CD4-positive, alpha-beta T cell treated with Interleukin-15 for 1 hour (primary cell): Measurements from ENCODE around the gene USP49.
A peak's percentile ranks its signal among the peaks of the same experiment; 100 is the strongest.

Experiments
- DNase-seq: peaks from one replicate; pipeline ENCODE4 v3.0.0-alpha.2; 2020

The USP49 gene

DNA sequence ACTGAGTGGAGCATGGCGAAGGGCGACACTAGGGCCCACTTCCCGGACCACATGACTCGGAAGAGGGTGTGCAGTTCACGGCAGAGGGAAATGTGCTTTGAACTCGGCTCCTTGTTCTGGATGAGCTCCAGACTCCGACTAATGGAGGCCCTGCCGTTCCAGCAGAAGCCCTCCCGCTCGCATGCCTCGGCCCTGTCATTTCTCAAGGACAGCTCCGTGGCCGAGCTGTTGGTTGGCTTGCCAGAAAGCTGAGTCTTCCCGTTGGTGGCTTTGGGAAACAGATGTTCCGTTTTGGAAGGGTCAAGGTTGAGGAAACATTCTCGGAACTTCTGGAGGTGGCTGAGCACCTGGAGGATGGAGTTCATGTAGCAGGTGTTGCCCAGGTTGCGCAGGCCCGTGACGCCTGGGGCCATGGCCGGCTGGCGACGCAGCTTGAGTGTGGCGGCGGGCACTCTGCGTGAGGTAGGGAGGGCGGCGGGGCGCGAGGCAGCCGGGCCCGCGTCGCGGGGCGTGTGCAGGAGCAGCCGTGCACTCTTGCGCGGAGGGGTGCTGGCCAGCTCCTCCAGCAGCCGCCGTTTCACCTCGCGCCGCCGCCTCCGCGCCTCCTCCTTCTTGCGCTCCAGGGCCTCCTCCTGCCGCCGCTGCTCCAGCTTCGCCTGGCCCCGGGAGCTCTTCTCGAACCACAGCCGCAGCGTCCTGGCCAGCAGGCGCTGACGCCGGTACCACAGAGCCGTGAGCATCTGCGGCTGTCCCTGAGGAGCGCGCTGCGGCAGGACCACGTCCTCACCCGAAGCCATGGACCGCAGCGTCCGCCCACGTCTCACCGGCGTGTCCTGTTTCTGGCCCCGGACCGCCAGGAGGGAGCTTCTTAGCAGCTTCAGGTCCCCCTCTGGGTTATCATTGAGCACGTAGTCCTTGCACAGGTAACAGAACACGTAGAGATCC is 89.1 kb downstream of the USP49 start:
- DNase-seq = no peak

DNA sequence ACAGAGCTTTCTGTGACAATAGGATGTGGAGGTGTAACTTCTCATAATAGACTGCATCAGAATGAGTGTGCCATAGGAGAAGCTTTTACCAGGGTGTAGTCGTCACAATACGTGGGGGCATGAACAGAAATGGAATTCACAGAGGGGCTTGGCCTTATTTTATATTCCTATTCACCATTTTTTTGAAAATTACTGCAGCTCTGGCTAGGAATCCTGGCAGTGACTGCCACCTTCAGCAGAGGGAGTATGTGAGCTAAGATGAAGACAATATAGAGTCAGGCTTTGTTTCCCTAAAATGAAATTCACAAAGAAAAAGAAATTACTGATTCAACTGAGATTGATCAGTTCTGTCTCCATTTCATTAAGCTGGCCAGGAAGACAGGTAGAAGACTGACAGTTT is 93.8 kb downstream of the USP49 start:
- DNase-seq = no peak

DNA sequence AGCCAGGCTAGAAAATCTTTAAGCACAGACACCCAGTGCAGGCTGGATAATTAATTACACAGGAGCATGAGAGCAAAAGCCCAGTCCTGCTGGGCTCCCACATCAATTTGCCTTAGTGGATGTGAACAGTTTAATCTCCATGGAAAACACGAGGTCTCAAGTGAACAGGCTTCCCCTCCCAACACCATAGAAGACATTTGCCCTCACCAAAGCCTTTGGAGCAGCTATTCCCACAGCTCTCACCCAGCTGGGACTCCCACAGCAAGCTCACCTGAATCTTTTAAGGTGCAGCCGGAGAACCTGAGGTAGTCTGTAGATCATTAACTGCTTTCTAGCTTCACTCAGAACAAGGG is 95.6 kb downstream of the USP49 start:
- DNase-seq = no peak

DNA sequence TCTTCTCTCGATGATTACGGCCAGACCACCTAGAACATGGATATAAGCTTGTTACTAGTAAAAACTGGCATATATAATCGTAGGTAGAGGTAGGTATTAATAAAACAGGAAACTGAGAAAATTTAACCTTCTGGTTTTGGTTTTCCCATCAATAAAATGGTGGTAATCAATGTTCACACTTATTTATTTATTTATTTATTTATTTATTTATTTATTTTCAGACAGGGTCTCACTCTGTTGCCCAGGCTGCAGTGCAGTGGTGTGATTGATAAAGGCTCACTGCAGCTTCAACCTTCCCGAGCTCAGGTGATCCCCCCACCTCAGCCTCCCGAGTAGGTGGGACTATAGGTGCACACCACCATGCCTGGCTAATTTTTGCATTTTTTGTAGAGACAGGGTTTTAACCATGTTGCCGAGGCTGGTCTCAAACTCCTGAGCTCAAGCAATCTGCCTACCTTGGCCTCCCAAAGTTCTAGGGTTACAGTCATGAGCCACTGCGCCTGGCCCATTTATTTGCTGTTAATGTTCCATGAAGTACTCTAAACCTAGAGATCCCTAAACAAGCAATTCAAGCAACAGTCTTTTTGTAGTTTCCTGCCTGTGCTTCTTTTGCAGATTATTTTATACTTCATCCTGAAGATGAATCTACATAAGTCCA is 96.1 kb downstream of the USP49 start:
- DNase-seq = no peak

DNA sequence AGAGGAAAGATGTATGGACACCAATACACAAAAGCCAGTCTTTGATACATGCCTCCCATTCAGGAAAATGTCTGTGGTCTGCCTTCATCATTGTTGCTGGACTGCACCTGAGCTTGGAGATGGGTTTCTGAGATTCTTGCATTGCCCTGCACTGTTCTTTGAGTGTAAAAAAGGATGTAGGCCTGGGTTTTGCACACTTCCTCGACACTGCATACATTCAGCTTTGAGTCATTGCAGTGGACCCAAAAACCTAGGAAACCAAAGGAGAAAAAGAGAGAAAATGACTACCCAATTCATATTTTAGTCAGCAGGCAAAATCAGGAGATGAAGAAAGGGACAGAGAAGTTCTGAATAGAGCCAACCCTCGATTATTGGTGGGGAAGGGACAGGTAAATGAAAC is 98.7 kb downstream of the USP49 start:
- DNase-seq = no peak

DNA sequence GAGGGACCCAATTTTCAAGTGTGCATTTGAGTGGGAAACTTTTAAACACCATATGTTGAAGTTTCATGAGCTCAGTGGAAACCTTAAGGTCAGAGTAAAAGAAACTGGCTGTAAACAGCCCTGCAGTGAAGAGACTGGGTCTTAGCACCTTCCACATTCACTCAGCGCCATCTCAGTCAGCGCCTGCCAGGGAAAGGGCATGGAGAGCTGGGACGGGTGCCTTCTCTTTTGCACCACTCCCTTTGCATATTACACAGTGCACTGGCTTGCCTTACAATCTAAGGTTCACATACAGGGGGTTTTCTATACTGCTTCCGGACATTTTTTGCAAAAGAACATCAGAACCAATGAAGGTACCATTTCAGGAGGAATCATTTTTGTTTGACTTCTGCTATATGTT is 103.2 kb downstream of the USP49 start:
- DNase-seq = no peak

DNA sequence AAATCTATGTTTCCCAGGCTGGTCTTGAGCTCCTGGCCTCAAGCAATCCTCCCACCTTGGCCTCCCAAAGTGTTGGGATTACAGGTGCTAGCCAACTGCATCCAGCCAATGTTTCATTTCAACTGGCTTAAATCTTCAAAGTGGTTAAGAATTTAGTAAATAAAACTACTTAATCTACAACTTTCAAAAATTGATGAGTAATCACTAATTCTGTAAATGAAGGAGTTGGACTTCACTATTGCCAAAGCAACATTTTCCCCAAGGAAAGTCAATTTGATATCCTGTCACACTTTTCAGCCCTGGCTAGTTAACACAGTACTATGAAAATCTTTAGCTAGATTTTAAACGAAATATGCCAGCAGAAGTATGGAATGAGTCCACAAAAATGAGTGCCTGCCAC is 103.9 kb downstream of the USP49 start:
- DNase-seq = no peak

DNA sequence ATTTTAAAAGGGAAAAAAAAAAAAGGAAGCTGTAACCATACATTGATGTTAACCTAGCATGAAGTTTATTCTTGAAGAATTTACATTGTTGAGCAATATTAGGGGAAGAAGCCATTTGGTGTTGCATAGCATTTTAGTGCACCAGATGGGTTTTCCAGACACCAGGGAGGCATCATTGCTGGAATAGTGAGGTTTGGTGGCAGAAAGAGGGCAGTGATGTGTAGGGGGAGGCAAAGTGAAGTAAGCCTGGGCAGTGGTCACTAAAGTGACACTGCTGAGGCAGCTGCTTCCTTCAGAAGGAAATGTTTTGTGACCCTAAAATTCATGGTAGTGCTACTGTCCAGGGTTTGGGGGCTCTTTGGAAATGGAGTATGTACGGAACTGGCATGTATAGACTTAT is 105.1 kb downstream of the USP49 start:
- no peak for DNase-seq

DNA sequence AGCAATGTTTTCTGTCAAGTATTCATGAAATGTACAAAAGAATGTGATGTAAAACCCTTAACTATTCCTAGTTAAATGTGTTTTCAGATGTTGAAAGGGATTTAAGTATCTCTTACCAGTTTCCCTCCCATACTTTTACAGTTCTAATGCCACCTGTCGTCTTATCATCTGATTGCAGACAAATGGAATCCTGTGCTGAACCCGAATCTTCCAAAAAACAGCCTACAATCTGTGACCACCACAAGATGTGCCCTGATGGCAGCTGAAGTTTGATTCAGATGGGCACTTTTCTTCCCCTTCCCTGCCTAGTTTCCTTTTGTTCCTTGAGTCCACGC is 105.8 kb downstream of the USP49 start:
- DNase-seq = no peak

DNA sequence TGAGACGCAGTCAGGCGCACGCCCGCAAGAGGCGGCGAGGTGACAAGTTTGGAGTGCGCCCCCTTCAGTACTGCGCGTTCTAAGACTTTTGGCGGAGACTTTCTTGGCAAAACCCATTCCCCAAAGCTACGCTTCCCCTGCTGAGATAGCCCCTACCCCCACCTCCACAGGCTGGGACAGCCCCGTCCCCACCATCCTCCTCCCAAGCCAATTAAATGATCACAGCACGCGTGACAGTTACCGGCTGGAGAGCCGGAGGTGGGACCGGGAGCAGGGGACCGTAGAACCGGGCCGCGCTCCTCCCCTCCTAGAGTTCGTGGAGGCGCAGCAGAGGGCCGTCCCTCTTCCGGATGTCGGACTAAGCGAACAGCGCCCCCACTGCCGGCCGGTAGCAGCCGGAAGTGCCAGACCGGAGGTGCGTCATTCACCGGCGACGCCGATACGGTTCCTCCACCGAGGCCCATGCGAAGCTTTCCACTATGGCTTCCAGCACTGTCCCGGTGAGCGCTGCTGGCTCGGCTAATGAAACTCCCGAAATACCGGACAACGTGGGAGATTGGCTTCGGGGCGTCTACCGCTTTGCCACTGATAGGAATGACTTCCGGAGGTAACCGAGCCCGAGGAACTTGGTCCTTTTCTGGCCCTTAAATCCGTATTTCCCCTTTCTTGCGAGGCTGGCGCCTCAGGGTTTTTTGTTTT is 107.8 kb downstream of the USP49 start, which contains the start of gene TOMM6:
Gene TOMM6 (plus strand): TSS at position 476 of the 699 bp plus-strand sequence. CDS start 4 bp downstream, at position 480.
- DNase-seq = peak; percentile 92

DNA sequence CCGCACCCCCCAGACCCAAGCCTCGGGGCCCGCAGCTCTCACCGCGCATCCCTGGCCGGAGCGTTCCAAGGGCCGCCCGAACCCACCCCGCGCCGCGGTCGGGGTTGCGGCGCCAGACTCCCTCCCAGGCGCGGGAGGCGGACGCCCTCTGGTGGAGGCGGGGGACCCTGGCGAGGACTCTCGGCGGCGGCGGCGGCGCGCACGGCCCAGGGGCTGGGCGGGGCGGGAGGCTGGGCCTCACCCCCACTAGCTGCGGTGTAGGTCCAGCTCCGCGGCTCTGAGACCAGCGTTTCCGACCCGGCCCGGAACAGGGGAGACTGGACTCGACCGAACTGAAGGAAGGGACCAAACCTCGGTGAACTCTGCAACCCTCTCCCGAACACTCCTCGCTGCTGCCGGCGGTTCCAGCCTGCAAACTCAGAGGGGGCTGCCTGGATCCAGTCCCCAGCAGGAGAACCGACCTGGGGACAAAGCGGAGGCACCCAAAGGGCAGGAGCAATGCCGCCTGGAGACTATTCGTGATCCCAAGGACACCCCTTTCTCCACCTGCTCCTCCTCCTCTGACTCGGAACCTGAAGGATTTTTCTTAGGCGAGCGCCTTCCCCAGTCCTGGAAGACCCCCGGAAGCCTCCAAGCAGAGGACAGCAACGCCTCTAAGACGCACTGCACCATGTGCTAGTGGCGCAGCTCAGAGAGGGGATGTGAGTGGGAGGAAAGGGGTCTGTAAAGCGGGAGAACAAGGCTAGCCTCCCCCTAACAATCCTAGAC is 108.5 kb downstream of the USP49 start:
- peak; percentile 83 for DNase-seq

DNA sequence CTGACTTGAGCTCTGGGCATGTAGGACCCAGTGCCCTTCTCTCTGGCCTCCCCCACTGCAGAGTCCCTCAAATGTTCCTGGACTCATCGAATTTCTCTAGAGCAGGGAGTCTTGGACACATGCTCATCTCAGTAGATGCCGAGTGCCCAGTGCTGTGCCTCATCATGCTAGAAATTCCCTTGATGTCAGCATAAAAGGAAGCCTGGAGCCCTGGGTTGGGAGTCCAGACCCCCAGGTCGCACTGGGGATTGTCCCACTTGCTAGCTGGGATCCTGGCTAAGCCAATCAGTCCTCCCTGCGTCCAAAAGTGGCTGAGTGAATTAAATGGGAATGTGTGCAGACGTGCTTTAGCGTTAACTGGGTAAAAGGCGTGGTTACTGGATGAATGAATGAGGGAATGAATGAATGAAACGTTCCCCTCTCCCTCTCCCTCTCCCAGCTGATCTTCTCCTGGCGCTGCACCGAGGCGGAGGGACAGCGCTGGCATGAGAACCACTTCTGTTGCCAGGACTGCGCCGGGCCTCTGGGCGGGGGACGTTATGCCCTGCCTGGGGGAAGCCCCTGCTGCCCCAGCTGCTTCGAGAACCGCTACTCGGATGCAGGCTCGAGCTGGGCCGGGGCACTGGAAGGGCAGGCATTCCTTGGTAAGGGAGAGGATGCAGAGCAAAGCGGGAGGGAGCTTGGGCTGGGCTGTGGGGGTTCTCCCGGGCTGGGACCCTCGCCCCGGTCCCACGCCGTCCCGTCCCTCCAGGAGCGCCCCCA is 109.3 kb downstream of the USP49 start:
- no peak for DNase-seq

DNA sequence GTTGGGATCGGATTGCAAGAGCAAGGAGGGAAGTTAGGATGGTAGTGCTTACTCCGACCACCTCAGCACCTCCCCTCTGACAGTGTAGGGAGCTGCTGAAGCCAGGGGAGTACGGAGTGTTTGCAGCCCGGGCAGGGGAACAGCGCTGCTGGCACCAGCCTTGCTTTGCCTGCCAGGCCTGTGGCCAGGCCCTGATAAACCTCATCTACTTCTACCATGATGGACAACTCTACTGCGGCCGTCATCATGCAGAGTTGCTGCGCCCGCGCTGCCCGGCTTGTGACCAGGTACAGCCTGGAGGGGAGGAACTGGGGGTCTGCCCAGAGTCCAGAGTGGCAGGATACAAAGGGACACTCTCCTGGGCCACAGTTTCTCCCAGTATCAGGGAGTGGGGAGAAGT is 109.9 kb downstream of the USP49 start:
- no peak for DNase-seq

DNA sequence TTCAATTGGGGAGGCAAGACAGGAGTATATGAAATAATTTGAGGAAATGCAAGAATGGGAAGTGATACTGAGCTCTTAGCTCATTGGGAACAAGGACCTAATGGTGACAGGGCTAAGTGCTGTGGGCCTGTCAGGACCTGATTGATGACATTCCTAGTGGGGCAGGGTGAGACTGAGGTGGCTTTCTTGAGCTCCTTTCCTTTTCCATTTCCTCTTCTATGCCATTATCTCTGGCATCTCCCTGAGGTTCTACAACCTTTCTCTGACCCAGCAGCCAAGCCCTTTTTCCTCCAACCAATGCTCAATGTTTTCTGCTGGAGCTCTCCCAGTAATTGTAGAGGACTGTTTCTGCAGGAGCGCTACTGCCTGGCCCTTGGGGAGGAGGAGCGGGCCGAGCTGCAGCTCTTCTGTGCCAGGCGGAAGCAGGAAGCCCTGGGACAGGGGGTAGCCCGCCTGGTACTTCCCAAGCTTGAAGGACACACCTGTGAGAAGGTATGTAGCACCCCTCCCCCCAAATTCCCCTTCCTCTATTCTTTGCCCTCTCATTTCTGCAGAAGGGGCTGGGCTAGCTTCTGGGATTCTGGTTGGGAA is 110.5 kb downstream of the USP49 start:
- no peak for DNase-seq

DNA sequence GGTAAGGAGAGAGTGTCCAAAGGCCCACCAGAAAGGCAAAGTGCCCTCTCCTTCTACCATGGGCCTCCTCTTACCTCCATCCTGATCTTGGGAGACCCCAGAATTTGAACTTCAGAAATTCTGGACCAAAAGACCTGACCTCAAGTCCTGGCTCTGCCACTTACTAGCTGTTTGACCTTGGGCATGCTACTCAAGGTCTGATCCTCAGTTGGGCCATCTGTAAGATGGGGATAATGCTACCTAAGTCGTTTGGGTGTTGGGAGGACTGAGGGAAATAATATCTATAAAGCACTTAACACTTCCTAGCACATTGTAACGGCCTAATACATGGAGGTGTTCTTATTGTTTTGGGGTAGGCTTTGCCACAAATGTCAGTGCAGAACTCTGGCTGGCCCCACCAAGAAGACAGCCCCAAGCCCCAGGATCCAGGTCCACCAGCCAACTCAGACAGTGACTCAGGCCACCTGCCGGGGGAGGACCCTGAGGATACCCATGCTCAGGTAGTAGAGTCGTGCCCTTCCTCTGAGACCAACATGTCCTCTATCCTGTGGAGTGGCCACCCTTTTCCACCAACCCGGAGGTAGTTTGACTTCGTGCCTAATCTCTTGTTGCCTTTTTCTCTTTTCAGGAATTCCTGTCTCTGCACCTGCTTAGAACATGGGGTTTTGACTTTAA is 111.9 kb downstream of the USP49 start:
- no peak for DNase-seq

DNA sequence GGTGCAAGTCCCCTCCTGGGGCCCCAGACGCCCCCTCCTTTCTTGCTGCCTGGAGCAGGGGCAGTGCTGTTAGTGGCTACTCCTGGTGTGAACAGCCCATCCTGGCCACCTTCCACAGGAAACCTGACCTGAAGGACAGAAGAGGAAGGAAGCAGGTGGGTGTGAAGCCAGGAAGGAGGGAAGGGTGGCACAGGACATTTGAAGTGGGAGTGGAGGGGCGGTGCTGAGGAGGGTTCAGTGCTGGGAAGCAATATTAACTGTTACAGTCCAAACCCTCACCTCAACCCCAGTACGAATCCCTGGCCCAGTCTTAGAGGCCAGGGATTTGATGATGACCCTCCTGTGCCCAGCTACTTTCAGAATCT is 113.8 kb downstream of the USP49 start:
- no peak for DNase-seq

DNA sequence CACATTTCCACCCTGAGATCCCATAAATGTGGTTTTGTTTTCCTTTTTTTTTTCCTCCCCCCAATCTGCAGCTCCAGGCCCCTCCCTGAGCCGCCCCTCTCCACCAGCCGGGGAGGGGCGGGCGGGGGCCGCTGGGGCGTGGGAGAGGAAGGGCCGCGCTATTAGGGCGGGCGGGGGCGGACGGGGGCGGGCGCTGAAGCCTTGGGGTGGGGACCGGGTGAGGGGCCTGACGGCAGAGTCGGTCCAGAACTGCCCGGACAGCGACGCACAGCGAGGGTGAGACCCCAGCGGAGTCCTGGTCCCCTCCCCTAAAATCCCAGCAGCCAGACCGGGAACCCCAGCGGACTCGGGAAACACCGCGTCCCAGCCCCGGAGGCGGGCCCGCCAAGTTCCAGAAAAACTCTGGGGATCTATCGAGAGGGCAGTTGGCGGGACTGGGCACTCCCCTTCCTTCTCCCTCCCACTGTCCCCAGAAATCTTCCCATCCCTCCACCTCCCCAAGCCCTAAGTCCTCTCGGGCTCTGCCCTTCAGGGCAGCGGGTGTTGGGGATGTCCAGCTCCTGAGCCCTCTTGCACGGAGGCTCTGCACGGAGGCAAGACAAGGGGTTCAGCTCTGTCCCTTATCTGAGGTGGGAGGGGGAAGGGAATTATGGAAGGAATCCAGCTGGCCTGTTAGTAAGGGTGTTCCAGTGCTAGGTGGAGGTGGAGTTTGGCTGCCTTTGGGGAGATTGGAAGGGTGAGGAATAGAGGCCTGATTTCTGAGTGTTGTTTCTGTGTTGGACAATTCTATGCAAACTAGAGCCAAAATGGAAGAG is 114.4 kb downstream of the USP49 start, which contains the start of gene PRICKLE4:
Gene PRICKLE4 (plus strand): TSS at position 232 of the 815 bp plus-strand sequence. CDS start 2,692 bp downstream, outside the sequence.
- no peak for DNase-seq

DNA sequence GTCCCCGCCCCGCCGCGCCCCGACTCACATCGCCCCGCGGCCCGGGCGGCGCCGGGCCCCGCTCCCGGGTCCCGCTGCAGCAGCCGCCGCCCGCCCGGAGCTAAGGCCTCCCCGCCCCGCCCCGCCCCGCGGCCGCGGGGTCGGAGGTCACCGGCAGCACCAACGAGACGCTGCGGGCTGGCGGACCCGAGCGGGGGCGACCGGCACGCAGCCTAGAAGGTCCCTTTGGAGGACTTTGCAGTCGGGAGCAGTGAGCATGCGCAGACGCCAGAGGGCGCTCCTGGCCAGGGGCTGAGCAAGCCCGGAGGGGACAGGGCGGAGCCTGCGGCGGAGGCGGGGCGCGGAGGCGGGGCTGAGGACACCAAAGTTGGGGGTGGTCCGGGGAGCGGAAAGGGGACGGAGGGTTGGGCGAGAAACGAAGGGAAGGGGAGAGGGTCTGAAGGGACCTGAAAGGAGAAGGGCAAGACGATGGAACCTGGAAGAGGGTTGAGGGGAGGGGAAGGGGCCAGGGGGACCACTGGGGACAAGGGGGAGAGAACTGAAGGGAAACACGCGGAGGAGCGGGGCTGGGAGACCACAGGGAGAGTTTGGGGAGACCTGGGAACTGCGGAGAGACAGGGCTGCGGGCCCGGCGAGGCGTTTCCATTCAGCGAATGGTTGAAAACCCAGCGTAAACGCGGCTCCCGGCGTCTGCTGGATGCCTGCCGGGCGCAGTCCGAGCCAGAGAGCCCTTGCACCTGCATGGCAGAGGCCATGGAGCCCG is 115.2 kb downstream of the USP49 start, which contains the start of gene FRS3:
Gene FRS3 (minus strand): TSS at position 113 of the 763 bp plus-strand sequence. CDS start 2,913 bp downstream, outside the sequence.
- DNase-seq = peak; percentile 97

DNA sequence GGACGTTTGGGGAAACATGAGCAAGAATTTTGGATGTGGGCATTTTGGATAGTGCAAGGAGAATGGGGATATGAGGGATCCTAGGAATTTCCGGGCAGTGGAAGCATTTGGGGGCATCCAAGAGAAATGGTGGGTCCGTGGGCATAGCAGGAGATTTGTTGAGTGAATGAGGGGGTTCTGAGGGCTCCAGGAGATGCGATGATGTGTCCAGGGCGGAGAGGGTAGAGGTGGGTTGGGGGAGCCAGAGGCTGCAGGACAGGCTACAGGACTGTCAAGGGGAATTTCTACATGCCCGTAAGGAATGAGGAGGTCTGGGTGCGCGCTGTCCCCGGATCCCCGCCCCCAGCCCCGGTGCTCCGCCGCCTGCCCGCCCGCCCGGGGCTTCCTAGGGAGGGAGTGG is 115.8 kb downstream of the USP49 start:
- no peak for DNase-seq
